ES-I3 (cell line): ENCODE data around the gene GPR135.
"Not testable (repeated sequence)": the region's sequence is repeated elsewhere in the genome, so short reads cannot be mapped to it uniquely, and the experiment has no call there.

Experiments
- H3K36me3 ChIP-seq: 2 replicates; pipeline ENCODE4 v1.6.1; 2013; ENCODE audit warnings: mild to moderate bottlenecking, low read length, control low read depth, moderate library complexity; ENCODE audit not compliant: insufficient read depth
- H3K4me1 ChIP-seq: 2 replicates; pipeline ENCODE4 v1.6.1; 2013; ENCODE audit warnings: mild to moderate bottlenecking, control low read depth, low read length; ENCODE audit not compliant: insufficient read depth
- H3K9ac ChIP-seq: 2 replicates; pipeline ENCODE4 v1.6.1; 2013; ENCODE audit warnings: low read depth, mild to moderate bottlenecking, low read length, moderate library complexity
- H3K9me3 ChIP-seq: 2 replicates; pipeline ENCODE4 v1.6.1; 2013; ENCODE audit warnings: mild to moderate bottlenecking, low read length, moderate library complexity; ENCODE audit not compliant: control insufficient read depth, insufficient read depth

GPR135 gene

DNA sequence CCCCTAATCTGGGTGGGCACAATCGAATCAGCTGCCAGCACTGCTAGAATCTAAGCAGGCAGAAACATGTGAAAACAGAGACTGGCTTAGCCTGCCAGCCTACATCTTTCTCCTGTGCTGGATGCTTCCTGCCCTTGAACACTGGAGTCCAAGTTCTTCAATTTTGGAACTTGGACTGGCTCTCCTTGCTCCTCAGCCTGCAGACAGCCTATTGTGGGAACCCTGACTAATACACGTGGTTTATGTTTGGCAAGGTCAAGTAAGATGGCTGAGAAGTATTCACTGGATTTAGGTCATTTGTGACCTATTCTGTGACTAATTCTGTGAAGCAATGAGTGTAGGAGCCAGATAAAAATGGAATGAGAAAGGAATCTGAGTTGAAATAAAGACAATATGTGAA, 11.0 kb downstream of the GPR135 start:
- Histone ChIP-seq H3K9me3 (no peaks in the 10 kb centered on the region), H3K36me3 (no peaks in the 10 kb centered on the region), H3K9ac (no peak overlapping the region), H3K4me1 (no peaks in the 10 kb centered on the region)

DNA sequence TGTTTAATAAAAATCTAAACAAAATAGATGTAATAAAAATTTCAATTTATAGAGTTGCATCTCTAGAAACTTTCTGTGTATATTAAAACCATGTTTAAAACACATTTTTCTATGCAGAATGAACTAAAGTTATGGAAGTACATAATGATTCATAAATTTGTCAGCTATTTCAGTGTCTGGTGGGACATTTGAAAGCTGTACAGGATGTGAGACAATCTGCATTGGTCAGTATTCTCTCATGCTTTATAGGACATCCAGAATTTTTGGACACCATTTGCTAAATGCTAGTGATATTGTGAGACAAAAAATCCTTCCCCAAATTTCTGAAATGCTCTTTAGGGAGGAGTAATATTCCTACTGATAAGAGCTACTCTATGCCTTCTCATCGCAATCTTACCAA, 13.3 kb downstream of the GPR135 start:
- no peaks in the 10 kb centered on the region for H3K36me3 ChIP-seq
- H3K9me3 ChIP-seq, result no peaks in the 10 kb centered on the region
- no peak overlapping the region for H3K9ac ChIP-seq
- no peaks in the 10 kb centered on the region for H3K4me1 ChIP-seq

DNA sequence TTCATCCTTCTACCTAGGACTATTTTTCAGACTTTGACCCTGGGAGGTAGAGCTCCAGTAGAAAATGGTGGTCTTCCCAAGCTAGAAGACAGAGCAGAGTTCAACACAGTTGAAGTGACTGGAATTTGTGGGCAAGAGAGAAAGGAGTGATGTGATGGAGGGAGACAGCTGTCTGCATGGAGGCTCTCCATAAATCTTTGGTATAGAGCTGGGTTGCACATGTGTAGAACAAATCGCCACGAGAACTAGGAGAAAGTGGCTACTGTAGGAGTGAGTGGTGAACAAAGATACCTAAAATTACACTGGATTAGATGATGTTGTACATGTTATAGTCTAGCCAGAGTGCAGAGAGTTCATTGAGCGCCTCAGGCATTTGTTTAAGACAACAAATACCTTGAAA, 14.5 kb downstream of the GPR135 start:
- no peaks in the 10 kb centered on the region for H3K9me3 ChIP-seq
- no peak overlapping the region for H3K9ac ChIP-seq
- H3K36me3 ChIP-seq, result no peaks in the 10 kb centered on the region
- H3K4me1 ChIP-seq, result no peaks in the 10 kb centered on the region

DNA sequence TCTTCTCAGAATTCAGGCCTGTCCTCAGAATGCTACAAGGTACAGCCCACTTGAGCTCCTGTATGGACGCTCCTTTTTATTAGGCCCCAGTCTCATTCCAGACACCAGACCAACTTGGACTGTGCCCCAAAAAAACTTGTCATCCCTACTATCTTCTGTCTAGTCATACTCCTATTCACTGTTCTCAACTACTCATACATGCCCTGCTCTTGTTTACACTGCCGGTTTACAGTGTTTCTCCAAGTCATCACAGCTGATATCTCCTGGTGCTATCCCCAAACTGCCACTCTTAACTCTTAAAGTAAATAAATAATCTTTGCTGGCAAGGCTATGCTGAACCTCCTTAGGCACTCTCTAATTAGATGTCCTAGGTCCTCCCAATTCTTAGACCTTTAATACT, 16.5 kb downstream of the GPR135 start:
- not testable (repeated sequence) for H3K36me3 ChIP-seq, H3K4me1 ChIP-seq, H3K9ac ChIP-seq, H3K9me3 ChIP-seq

DNA sequence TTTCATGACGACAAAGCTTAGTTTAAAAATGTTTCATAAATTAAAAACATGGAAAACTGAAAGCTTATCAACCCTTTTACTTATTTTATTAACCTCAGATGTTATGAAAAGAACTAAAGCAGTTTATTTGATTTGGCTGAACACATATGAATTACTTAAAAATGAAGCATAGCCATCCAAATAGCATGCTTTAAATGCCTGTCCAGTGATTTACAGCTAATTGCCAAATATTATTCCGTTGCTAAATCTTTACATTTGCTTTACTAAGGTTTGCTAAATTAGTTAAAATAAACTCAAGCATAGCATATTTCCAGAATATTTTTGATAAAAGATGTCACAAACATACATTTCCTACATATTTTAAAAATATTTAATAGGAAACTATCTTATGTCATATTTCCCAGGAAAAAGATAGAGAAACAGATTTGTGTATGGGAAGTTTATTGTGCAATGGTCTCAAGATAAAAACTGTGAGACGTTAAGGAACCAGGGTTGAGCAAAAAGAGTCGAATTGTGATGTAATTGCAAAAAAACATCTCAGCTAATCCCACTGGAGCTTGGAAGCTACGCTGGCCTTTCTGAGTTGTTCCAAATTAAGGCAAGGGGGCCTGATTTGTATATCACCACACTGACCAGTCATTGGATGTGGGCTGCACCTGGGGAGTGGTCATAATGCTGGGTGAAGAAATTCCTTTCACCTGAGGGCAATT, 25.8 kb downstream of the GPR135 start:
- H3K9me3 ChIP-seq, result no peaks in the 10 kb centered on the region
- H3K9ac ChIP-seq, result no peak overlapping the region
- no peaks in the 10 kb centered on the region for H3K36me3 ChIP-seq
- H3K4me1 ChIP-seq, result no peaks in the 10 kb centered on the region

DNA sequence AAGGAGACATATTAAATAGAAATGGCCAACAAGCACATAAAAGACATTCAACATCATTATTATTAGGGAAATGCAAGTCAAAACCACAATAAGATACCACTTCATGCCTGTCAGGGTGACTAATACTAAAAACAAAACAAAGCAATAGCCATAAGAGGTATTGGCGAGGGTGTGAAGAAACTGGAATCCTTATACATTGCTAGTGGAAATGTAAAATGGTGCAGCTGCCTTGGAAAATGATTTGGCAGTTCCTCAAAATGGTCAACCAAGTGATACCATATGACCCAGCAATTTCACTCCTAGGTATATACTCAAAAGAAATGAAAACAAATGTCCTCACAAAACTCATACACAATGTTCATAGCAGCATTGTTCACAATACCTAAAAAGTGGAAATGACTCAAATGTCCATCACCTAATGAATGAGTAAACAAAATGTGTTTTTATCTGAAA, 27.0 kb downstream of the GPR135 start:
- no peaks in the 10 kb centered on the region for H3K4me1 ChIP-seq
- H3K9me3 ChIP-seq, result no peaks in the 10 kb centered on the region
- no peak overlapping the region for H3K9ac ChIP-seq
- H3K36me3 ChIP-seq, result no peaks in the 10 kb centered on the region

DNA sequence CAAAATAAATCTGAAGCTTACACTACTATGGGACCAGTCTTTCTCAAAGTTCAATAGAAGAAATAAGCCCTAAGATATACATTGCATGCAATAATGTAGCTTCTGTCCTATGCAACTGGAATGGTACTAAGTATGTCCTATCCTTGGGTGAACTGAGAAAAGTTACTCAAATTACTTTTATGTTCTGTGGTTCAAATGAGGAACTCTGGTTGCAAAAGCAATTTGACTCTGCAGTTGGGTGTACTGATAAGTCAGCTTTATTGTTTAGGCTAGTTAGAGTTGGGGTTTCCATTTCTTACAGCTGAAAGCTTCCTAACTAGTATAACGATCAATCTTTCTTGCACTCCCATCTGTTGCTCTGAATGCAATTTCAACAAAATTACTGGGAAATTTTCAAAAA, 29.2 kb downstream of the GPR135 start:
- H3K9me3 ChIP-seq, result no peaks in the 10 kb centered on the region
- no peaks in the 10 kb centered on the region for H3K4me1 ChIP-seq
- H3K9ac ChIP-seq, result no peak overlapping the region
- no peaks in the 10 kb centered on the region for H3K36me3 ChIP-seq

DNA sequence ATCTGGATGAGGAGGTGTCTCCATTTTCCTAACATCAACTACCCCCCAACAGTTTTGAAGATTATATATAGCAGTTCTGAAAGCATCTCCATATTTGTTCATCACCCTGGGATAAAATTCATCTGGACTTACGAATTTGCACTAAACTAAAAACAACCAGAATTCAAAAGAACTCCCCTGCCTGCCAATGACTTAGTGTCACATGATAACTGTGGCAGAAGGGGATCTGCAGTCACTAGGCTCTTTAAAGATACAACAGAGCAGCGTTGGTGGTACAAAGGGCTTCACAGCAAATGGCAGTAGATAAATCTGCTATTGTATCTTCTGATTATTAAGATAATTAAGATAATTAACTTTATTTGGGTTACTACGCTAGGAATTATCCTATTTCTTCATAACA, 30.1 kb downstream of the GPR135 start:
- H3K9me3 ChIP-seq, result no peaks in the 10 kb centered on the region
- no peaks in the 10 kb centered on the region for H3K4me1 ChIP-seq
- H3K9ac ChIP-seq, result no peak overlapping the region
- no peaks in the 10 kb centered on the region for H3K36me3 ChIP-seq

DNA sequence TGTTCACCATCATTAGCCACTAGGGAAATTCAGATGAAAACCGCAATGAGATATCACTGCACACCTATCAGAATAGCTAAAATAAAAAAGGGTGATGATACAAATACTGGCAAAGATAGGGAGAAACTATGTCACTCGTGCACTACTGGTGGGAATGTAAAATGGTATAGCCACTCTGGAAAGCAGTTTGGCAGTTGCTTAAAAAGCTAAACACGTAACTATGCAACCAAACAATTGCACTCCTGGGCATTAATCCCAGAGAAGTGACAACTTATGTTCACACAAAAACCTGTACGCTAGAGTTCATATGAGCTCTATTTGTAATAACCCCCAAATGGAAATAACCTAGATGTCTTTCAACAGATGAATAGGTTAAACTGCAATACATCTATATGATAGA, 35.4 kb downstream of the GPR135 start:
- Histone ChIP-seq H3K9ac (no peak overlapping the region), H3K36me3 (no peaks in the 10 kb centered on the region), H3K9me3 (no peaks in the 10 kb centered on the region), H3K4me1 (peaks cover 4% of the 10 kb centered on the region; the same call in 1 of the 2 replicates)

DNA sequence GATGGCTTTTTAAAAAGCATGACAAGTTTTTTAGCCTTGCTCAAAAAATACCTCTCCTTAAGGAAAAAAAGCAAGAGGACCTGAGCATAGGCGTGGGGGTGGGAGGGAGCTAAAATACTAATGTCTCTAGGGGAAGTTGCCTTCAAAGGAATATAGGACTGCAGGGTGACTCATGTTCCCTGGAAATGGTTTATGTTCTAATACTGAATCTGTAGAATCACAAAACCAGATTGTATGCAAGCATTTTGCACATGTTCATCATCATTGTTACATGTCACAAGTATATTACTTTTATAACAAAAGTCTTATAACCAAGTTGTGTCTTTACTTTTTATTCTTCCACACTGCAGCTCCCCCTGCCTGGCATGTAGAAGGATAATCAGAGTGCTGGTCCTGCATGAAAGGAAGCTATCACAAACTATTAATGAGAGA, 36.6 kb downstream of the GPR135 start:
- peaks cover 4% of the 10 kb centered on the region; the same call in 1 of the 2 replicates for H3K4me1 ChIP-seq
- no peak overlapping the region for H3K9ac ChIP-seq
- no peaks in the 10 kb centered on the region for H3K9me3 ChIP-seq
- no peaks in the 10 kb centered on the region for H3K36me3 ChIP-seq

DNA sequence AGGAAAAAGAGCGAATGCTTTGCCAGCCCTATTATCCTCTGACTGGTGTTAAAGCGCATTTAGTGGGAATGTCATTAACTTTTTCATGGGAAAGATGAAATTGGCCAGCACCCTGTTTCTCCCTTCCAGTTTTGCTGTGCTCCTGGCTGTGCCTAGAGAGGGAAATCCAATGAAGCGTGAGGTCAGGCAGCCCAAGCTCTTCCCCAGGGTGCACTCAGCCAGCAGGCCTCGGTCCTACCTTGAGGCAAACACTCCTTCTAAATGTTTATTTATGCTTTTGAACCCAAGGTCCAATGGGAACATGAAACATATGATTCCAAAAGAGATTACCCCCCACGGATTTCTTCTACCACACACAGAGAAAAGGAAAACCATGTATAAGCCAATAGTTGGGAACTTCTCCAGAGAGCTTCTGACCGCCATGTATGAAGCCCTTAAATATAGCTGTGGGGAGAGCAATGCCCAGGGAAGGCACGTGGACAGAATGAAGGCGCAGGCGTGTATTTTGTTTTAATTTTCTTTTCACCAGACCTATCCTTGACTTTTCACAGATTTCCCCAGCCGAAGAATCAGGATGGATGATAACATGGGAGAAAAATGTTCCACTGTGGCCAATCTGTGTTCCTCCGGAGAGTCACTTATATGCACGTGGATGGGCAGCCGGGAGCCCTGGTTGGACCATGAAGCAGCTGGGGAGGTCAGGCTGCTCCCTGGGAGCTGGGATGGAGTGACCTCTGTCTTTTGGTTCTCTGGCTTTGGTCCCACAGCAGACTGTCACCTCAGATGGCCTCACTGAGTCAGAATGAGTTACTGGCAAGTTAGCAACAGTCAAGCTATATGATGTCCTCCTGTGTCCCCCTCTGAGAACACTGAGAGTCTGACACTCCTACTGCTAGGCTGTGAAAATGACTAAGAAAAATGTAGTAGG, 37.3 kb downstream of the GPR135 start:
- Histone ChIP-seq H3K9ac (no peak overlapping the region), H3K9me3 (no peaks in the 10 kb centered on the region), H3K36me3 (no peaks in the 10 kb centered on the region), H3K4me1 (peaks cover 4% of the 10 kb centered on the region; the same call in 1 of the 2 replicates)

DNA sequence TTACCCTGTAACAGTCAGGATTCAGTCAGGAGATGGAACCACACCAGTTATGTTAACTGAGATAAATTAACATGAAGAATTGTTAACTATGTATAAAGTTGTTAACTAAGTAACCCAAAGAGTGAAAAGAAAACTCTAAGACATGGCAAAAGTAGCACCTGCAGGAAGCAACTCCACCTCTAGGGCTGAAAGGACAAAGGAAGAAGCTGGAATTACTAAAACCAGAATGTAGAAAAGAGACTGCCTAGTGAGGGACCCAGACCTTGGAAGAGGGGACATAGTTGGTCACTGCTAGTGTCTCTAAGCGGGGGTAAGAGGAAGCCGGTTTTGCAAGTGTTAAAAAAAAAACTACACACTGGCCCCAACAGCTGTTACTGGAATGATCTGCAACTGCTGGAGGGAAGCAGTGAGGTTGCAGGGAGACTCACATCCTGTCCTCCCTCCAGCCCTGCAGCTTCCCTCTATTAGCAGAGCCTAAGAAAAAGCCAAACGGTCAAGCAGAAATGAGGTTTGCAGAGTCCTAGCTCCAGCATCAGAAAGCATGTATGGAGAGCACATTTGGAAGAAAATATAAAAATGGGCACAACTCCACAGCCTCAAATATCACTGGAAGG, 39.8 kb downstream of the GPR135 start:
- H3K4me1 ChIP-seq, result peaks cover 4% of the 10 kb centered on the region; the same call in 1 of the 2 replicates
- H3K9ac ChIP-seq, result no peak overlapping the region
- H3K9me3 ChIP-seq, result no peaks in the 10 kb centered on the region
- no peaks in the 10 kb centered on the region for H3K36me3 ChIP-seq

DNA sequence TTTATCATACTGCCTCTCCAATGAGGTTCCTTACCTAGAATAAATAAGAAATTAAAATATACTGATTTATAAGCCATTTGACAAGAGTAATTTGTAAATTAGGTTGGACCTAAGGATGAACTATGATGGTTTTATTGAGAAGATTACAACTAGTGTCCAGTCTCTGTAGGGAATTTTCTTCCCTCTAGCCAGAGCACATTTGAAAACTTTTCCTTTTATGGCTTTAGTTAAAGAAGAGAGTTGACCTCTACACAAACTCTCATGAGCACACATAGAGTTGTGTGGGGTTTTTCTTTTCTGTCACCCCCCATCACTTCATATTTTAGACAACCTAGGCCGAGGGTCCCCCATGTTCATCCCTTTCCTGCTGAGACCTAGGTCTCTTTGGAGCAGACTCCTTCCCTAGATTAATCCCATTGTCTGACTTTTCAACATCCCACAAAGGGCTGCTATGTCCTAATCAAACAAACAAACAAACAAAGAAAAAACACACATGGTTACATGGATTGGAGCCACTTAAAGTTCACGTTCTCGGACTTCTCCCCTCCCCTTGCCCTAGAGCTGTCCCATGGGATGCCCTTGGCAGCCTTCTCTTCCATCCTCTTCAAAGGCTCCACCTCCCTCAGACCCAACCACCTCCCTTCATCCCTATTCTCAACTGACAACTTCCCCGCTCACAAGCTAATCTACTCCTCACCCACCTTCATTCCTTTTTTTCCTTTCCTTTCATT, 40.7 kb downstream of the GPR135 start:
- no peaks in the 10 kb centered on the region for H3K9me3 ChIP-seq
- H3K36me3 ChIP-seq, result no peaks in the 10 kb centered on the region
- no peak overlapping the region for H3K9ac ChIP-seq
- peaks cover 4% of the 10 kb centered on the region; the same call in 1 of the 2 replicates for H3K4me1 ChIP-seq
